HepG2 (cell line): Measurements from ENCODE around the gene MYEOV. TPM values are rescaled to one million over a fixed set of nuclear protein-coding genes. Genes with fewer than 3 reads are reported as not detected.

Experiments used
- ATAC-seq: fragments of 200-7000 bp; cut with Tn5 transposase; 3 replicates; pipeline ENCODE4 v1.9.1; 2020; ENCODE audit warnings: mild to moderate bottlenecking, moderate library complexity
- BruUV-seq: library from RNA; stranded (reverse); fragments of 400-500 nt; replicated peaks from 2 replicates; lab custom pipeline; 2021; lab: Mats Ljungman, UMichigan
- CTCF ChIA-PET: fragments of 300-600 bp; formaldehyde crosslinking; extraction: SDS; loops from one replicate; lab custom pipeline; 2021; ENCODE audit warnings: low total read pairs, inconsistent platforms, low intra/inter-chr PET ratio; lab: Yijun Ruan, JAX
- POLR2A ChIA-PET: fragments of 350-600 bp; sonication (Branson Sonifier 250); formaldehyde crosslinking; loops from one replicate; lab custom pipeline; 2020; ENCODE audit warnings: antibody characterized with exemption, inconsistent platforms; lab: Yijun Ruan, JAX
- DNase-seq: peaks from one replicate; pipeline ENCODE4 v3.0.0-alpha.2; 2015; ENCODE audit warnings: low spot score
- FAIRE-seq: peaks from 3 replicates; lab custom pipeline; 2011; peaks lifted over from hg19 to GRCh38; lab: Jason Lieb, UNC
- H2AFZ ChIP-seq: one replicate; pipeline ENCODE4 v1.6.1; 2011; ENCODE audit warnings: low read length, inconsistent platforms
- H3K27ac ChIP-seq: fragments of 300-600 bp; 3 replicates; pipeline ENCODE4 v1.8.0; 2011; ENCODE audit warnings: mixed run types, mild to moderate bottlenecking, mixed read lengths, low read length, inconsistent platforms; ENCODE audit not compliant: insufficient read depth; ENCODE audit errors: extremely low read length
- H3K27me3 ChIP-seq, 2 experiments: fragments of 200-600 bp in 1 of 2; 2 replicates in 1 of 2; 3 replicates in 1 of 2; pipeline versions ENCODE4 v1.6.0 to v1.8.0; 2011; ENCODE audit warnings: low read length in 2 of 2, mild to moderate bottlenecking in 2 of 2, moderate library complexity in 2 of 2, inconsistent platforms in 1 of 2; ENCODE audit not compliant: insufficient read depth in 2 of 2, control insufficient read depth in 1 of 2
- H3K36me3 ChIP-seq, 2 experiments: fragments of 200-600 bp in 1 of 2; replicated peaks in 1 of 2; 2 replicates in 1 of 2; 3 replicates in 1 of 2; pipeline versions ENCODE4 v1.5.1 to v1.8.0; 2011; ENCODE audit warnings: low read length in 2 of 2, inconsistent platforms in 1 of 2; ENCODE audit not compliant: insufficient read depth in 2 of 2, control insufficient read depth in 1 of 2
- H3K4me1 ChIP-seq: 2 replicates; pipeline ENCODE4 v1.5.1; 2012; ENCODE audit warnings: low read length, inconsistent platforms; ENCODE audit not compliant: insufficient read depth
- H3K4me2 ChIP-seq: 2 replicates; pipeline ENCODE4 v1.6.0; 2011; ENCODE audit warnings: low read depth, low read length, inconsistent platforms
- H3K4me3 ChIP-seq, 3 experiments: fragments of 200-600 bp in 1 of 3; sonication (generic), shearing (Covaris generic) in 1 of 3; replicated peaks in 1 of 3; 2 replicates each; pipeline ENCODE4 v1.5.1; 2011 to 2016; ENCODE audit warnings: low read length in 3 of 3, inconsistent platforms in 2 of 3, low read depth in 2 of 3, mild to moderate bottlenecking in 2 of 3, control low read depth in 1 of 3, mixed read lengths in 1 of 3; ENCODE audit not compliant: insufficient read depth in 1 of 3
- H3K79me2 ChIP-seq: one replicate; pipeline ENCODE4 v1.6.1; 2011; ENCODE audit warnings: low read length, inconsistent platforms; ENCODE audit not compliant: insufficient read depth
- H3K9ac ChIP-seq: 2 replicates; pipeline ENCODE4 v1.6.0; 2011; ENCODE audit warnings: mild to moderate bottlenecking, low read depth, low read length, inconsistent platforms; ENCODE audit not compliant: insufficient read depth
- H3K9me3 ChIP-seq: 2 replicates; pipeline ENCODE4 v1.5.1; 2012; ENCODE audit warnings: mild to moderate bottlenecking, low read length
- H4K20me1 ChIP-seq: 2 replicates; pipeline ENCODE4 v1.6.0; 2011; ENCODE audit warnings: inconsistent platforms, mild to moderate bottlenecking, low read length, moderate library complexity; ENCODE audit not compliant: insufficient read depth
- ATF7 ChIP-seq, 2 experiments: fragments of 450-650 bp in 1 of 2; sonication (generic) in 1 of 2; formaldehyde crosslinking in 1 of 2; IDR thresholded peaks; 2 replicates each; pipeline versions ENCODE4 v1.4.0 to v1.6.1; 2016 to 2020; ENCODE audit warnings: antibody characterized with exemption in 1 of 2, mild to moderate bottlenecking in 1 of 2, missing genetic modification reagents in 1 of 2
- ELF3 ChIP-seq: IDR thresholded peaks from 2 replicates; pipeline ENCODE4 v1.6.1; 2016; ENCODE audit warnings: missing genetic modification reagents, missing compliant biosample characterization
- ELF4 ChIP-seq: sonication (generic); formaldehyde crosslinking; IDR thresholded peaks from 2 replicates; pipeline ENCODE4 v1.5.0; 2020; ENCODE audit warnings: missing genetic modification reagents, mild to moderate bottlenecking, moderate library complexity, borderline replicate concordance
- FOXK2 ChIP-seq: fragments of 450-650 bp; IDR thresholded peaks from 2 replicates; pipeline ENCODE4 v1.6.1; 2016
- KDM6A ChIP-seq: IDR thresholded peaks from 2 replicates; pipeline ENCODE4 v1.6.1; 2016; ENCODE audit warnings: low read depth
- MAFG ChIP-seq: sonication (generic); formaldehyde crosslinking; IDR thresholded peaks from 2 replicates; pipeline ENCODE4 v1.5.1; 2020; ENCODE audit warnings: mild to moderate bottlenecking, missing genetic modification reagents
- PHF20 ChIP-seq: sonication (generic); formaldehyde crosslinking; IDR thresholded peaks from 2 replicates; pipeline ENCODE4 v1.5.0; 2020; ENCODE audit warnings: mild to moderate bottlenecking, missing genetic modification reagents
- SOX6 ChIP-seq, 2 experiments: fragments of 450-650 bp in 1 of 2; sonication (generic) in 1 of 2; formaldehyde crosslinking in 1 of 2; IDR thresholded peaks; 2 replicates each; pipeline versions ENCODE4 v1.4.0 to v1.6.1; 2017 to 2020; ENCODE audit warnings: antibody characterized with exemption in 1 of 2, mild to moderate bottlenecking in 1 of 2, missing genetic modification reagents in 1 of 2
- TSC22D2 ChIP-seq: sonication (generic); formaldehyde crosslinking; IDR thresholded peaks from 2 replicates; pipeline ENCODE4 v1.5.1; 2020; ENCODE audit warnings: missing genetic modification reagents, mild to moderate bottlenecking, borderline replicate concordance
- ZNF614 ChIP-seq: IDR thresholded peaks from 2 replicates; pipeline ENCODE4 v1.6.1; 2018; ENCODE audit warnings: missing biosample characterization, missing genetic modification reagents, inconsistent platforms, borderline replicate concordance
- ZNF816 ChIP-seq: sonication (generic); formaldehyde crosslinking; IDR thresholded peaks from 2 replicates; pipeline ENCODE4 v1.8.0; 2022; ENCODE audit warnings: missing genetic modification reagents, mild to moderate bottlenecking, borderline replicate concordance
- ZSCAN31 ChIP-seq: sonication (generic); formaldehyde crosslinking; IDR thresholded peaks from 2 replicates; pipeline ENCODE4 v1.5.0; 2020; ENCODE audit warnings: low read depth, mild to moderate bottlenecking, missing genetic modification reagents
- WGBS: methylation state at CpG from one replicate; pipeline ENCODE4 v1.1.6; 2017; ENCODE audit warnings: low lambda C conversion rate; 5-methylcytosine and 5-hydroxymethylcytosine counted together
- in situ Hi-C: cut with HindIII; loops from 2 replicates; pipeline ENCODE4 v1.10.0; 2017; ENCODE audit warnings: low pct_unique_long_range_greater_than_20kb; ENCODE audit not compliant: extremely low pct_ligation_motif_present
- intact Hi-C: fragments of 100-400 bp; cut with micrococcal nuclease; formaldehyde crosslinking; loops from one replicate; pipeline ENCODE4 v1.10.0; 2022; ENCODE audit not compliant: unreplicated experiment
- polyA plus RNA-seq, 8 experiments: library from polyadenylated mRNA; depleted of rRNA in 3 of 8; stranded (reverse) in 7 of 8; unstranded in 1 of 8; fragments of >200 nt; fragmentation: Illumina TruSeq in 4 of 8; extraction: Trizol in 4 of 8; gene quantifications; 2 replicates each; pipeline versions ENCODE4 v1.2.1 to v1.2.3, GENCODE V29; 2011 to 2016; ENCODE audit warnings: low read depth in 4 of 8, missing spikeins in 1 of 8, mixed read lengths in 1 of 8; ENCODE audit not compliant: insufficient read depth in 1 of 8
- total RNA-seq, 5 experiments: library from RNA; depleted of rRNA; stranded (reverse); fragments of >200 nt; fragmentation: Illumina TruSeq; extraction: Trizol; gene quantifications; 2 replicates each; pipeline ENCODE4 v1.2.3, GENCODE V29; 2016; ENCODE audit warnings: low read depth in 1 of 5
- TF ChIP-seq, protein P1 (sequence below): IDR thresholded peaks from 2 replicates; pipeline ENCODE4 v1.6.1; 2016; ENCODE audit warnings: missing biosample characterization, missing genetic modification reagents, low read depth
- TF ChIP-seq, protein P2 (sequence below): sonication (generic); formaldehyde crosslinking; IDR thresholded peaks from 2 replicates; pipeline ENCODE4 v1.8.0; 2022; ENCODE audit warnings: mild to moderate bottlenecking, missing genetic modification reagents, moderate library complexity

Gene MYEOV
- total and polyA plus RNA-seq, 2 of the 13 experiments (the other 11 are each of a cell fraction or from before 2014, with no cell fraction given): 0.33 to 1.8 TPM

GRCh38 chr11:69290806-69291205 is 3.1 kb upstream of the MYEOV start:
- H3K27ac ChIP-seq: no peak overlapping the region
- ChIA-PET POLR2A (no interaction called here), CTCF (no interaction called here)
- DNase-seq (no peak), FAIRE-seq (no peak), ATAC-seq (no peak)
- no peaks in the 10 kb centered on the region for H3K9me3 ChIP-seq
- H3K36me3 ChIP-seq: no peaks in the 10 kb centered on the region
- peaks cover 5 to 16% of the 10 kb centered on the region in 2 experiments; a peak in 4 of 5 replicates for H3K27me3 ChIP-seq
- H3K9ac ChIP-seq: no peak overlapping the region
- no TSS peak for BruUV-seq
- peaks cover 24% of the 10 kb centered on the region for H3K4me1 ChIP-seq
- intact Hi-C loops (loop anchor here (10.0 kb wide), 1 partner anchor 1104 kb away; the partner anchor contains the start of gene CTTN), in situ Hi-C loops (loop anchor here (5.0 to 10.0 kb wide), 3 partner anchors 141 to 351 kb away; partner anchors contain the start of gene CCND1)
- no peaks in the 10 kb centered on the region for H4K20me1 ChIP-seq
- H3K79me2 ChIP-seq: no peaks in the 10 kb centered on the region
- WGBS: 0% methylated on average over 1 of the region's 3 CpGs
- H2AFZ ChIP-seq: no peak overlapping the region
- no peak overlapping the region for H3K4me2 ChIP-seq
- H3K4me3 ChIP-seq: no peak overlapping the region
- TF ChIP-seq, protein P1, sequence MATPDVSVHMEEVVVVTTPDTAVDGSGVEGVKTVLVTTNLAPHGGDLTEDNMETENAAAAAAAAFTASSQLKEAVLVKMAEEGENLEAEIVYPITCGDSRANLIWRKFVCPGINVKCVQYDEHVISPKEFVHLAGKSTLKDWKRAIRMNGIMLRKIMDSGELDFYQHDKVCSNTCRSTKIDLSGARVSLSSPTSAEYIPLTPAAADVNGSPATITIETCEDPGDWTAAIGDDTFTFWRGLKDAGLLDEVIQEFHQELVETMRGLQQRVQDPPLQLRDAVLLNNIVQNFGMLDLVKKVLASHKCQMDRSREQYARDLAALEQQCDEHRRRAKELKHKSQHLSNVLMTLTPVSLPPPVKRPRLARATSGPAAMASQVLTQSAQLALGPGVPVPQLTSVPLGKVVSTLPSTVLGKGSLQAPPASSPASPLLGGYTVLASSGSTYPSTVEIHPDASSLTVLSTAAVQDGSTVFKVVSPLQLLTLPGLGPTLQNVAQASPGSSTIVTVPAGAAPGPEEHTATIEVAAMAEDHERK: no peak
- TF ChIP-seq ZNF816 (CRISPR knock-in tag) (no peak), PHF20 (CRISPR knock-in tag) (no peak)
- TF ChIP-seq, all 625 proteins: peak for 0

- H3K36me3 ChIP-seq: no peaks in the 10 kb centered on the region
- ChIA-PET POLR2A (no interaction called here), CTCF (interaction anchor here (1.2 kb wide), 1 partner anchor 351 kb away, joined by 3 read pairs; no protein-coding TSS in a partner anchor)
- ATAC-seq (no peak), DNase-seq (no peak), FAIRE-seq (no peak)
- no peaks in the 10 kb centered on the region for H4K20me1 ChIP-seq
- H2AFZ ChIP-seq: no peak overlapping the region
- 35% methylated on average over 4 of the region's 4 CpGs for WGBS
- no TSS peak for BruUV-seq
- no peak overlapping the region for H3K4me3 ChIP-seq
- H3K79me2 ChIP-seq: no peaks in the 10 kb centered on the region
- H3K9ac ChIP-seq: no peak overlapping the region
- H3K9me3 ChIP-seq: no peaks in the 10 kb centered on the region
- H3K27me3 ChIP-seq: peaks cover 3 to 12% of the 10 kb centered on the region in 2 experiments; a peak in 4 of 5 replicates
- intact Hi-C loops: loop anchor here (10.0 kb wide), 1 partner anchor 1103 kb away; the partner anchor contains the start of gene CTTN
- no peak overlapping the region for H3K27ac ChIP-seq
- H3K4me2 ChIP-seq: no peak overlapping the region
- H3K4me1 ChIP-seq: peaks cover 30% of the 10 kb centered on the region
- in situ Hi-C loops: loop anchor here (5.0 to 10.0 kb wide), 3 partner anchors 141 to 351 kb away; partner anchors contain the start of gene CCND1
- TF ChIP-seq ELF4 (CRISPR knock-in tag) (no peak), KDM6A (CRISPR knock-in tag) (no peak), ELF3 (CRISPR knock-in tag) (no peak), TSC22D2 (no peak), SOX6 (IDR thresholded peaks at IDR 0.05) (peak; percentile 81; the same call in 1 of the 2 replicates), SOX6 (CRISPR knock-in tag; IDR thresholded peaks at IDR 0.05) (no peak), ATF7 (IDR thresholded peaks at IDR 0.05) (peak; percentile 31; the same call in 1 of the 2 replicates), ATF7 (CRISPR knock-in tag; IDR thresholded peaks at IDR 0.05) (no peak), ZSCAN31 (no peak), FOXK2 (peak; percentile 9; the same call in 1 of the 2 replicates), MAFG (CRISPR knock-in tag) (no peak), ZNF614 (CRISPR knock-in tag) (no peak)
- TF ChIP-seq, protein P2, sequence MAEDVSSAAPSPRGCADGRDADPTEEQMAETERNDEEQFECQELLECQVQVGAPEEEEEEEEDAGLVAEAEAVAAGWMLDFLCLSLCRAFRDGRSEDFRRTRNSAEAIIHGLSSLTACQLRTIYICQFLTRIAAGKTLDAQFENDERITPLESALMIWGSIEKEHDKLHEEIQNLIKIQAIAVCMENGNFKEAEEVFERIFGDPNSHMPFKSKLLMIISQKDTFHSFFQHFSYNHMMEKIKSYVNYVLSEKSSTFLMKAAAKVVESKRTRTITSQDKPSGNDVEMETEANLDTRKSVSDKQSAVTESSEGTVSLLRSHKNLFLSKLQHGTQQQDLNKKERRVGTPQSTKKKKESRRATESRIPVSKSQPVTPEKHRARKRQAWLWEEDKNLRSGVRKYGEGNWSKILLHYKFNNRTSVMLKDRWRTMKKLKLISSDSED (CRISPR knock-in tag): no peak
Measured at GRCh38 chr11:69291459-69292110, 2.4 kb upstream of the MYEOV start.
